Measurements from ENCODE around the gene BLTP2.

BLTP2 gene

GRCh38 chr17:28657756-28658155 is 12.8 kb upstream of the BLTP2 start:
- DNase-seq = no peak

DNA sequence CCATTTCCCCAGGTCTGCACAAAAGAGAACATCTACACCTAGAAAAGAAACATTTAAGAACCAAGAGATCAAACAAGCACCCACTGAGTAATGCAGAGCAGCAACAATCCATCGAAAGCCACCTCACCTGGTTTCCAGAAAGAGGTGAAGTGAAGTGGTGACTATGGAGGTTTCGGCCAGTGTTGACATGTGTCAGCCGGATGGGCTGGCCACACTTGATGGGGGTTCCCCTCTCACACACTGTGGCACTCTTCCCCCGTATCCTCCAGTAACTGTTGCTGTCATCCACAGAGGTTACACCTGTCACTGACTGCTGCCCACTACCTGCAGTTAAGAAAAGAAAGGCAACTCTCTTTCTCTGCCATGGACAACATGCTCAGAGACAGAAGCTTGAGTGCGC is 10.2 kb upstream of the BLTP2 start:
- no peak for DNase-seq
- in situ Hi-C loops (cut with MboI; ENCODE audit: low pct_unique_long_range_greater_than_20kb, low sequenced_read_pairs) = no loop called here

More at GRCh38 chr17:28657756-28658155, 12.8 kb upstream of the BLTP2 start:
- in situ Hi-C loops (cut with MboI; ENCODE audit: low pct_unique_long_range_greater_than_20kb, low sequenced_read_pairs) = no loop called here

GRCh38 chr17:28648698-28649097 is 3.7 kb upstream of the BLTP2 start:
- DNase-seq = no peak
- in situ Hi-C loops (cut with MboI; ENCODE audit: low pct_unique_long_range_greater_than_20kb, low sequenced_read_pairs) = no loop called here

- in situ Hi-C loops (cut with MboI; ENCODE audit: low pct_unique_long_range_greater_than_20kb, low sequenced_read_pairs) = no loop called here
Observed at GRCh38 chr17:28646039-28646754, 1.2 kb upstream of the BLTP2 start.

DNA sequence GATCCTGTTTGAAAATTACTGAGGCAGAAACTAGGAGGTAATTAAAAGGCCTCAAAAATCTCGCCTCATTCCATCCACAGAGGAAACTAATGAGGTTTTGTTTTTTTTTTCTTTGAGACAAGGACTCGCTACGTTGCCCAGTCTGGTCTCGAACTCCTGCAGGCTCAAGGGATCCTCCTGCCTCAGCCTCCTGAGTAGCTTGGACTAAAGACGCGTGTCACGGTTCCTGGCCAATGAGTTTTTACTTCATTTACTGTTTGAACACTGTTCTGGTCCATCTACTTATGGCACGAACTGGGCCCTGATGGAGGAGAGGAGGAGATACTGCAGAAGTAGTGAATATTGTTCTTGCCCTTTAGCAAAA is 600 bp upstream of the BLTP2 start:
- no peak for DNase-seq
- in situ Hi-C loops (cut with MboI; ENCODE audit: low pct_unique_long_range_greater_than_20kb, low sequenced_read_pairs) = no loop called here

More at GRCh38 chr17:28646039-28646754, 1.2 kb upstream of the BLTP2 start:
- peak; percentile 9 for DNase-seq

DNA sequence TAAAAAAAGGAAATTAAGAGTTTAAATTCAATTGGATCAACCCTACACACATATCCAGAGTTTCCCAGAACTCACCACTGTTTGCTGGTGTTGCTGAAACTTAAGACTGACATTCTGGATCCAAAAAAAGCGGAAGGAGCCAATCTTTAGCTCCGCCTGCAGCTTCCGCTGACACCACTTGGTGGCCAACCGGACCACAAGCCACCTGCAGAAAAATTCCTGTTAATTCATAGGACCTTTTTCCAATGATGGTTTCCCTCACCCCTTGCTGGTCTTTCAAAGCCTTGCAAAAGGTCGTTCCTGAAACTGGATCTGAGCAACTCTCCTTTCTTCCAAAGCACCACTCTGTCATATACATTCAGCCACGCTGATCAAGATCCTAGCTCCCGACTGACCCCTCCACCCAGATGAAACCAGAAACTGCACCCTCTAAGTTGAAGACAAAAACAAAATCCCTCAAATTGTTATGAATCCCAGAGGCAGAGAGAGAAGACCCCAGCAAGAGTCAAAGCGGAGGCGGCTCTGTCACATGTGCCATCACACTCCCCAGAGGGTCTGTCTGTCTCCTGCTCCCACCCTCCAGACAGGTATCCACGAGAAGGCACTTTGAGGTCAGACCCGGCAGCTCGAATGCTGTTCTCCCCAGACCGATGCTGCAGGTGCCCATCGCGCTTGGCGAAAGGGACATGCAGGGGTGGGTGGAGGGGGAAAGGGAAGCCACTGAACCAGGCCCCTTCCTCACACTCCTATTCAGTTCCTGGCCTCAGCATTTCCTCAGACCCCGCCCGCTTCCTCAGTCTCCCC is 773 bp downstream of the BLTP2 start:
- in situ Hi-C loops (cut with MboI; ENCODE audit: low pct_unique_long_range_greater_than_20kb, low sequenced_read_pairs) = no loop called here
- DNase-seq = peak; percentile 86

DNA sequence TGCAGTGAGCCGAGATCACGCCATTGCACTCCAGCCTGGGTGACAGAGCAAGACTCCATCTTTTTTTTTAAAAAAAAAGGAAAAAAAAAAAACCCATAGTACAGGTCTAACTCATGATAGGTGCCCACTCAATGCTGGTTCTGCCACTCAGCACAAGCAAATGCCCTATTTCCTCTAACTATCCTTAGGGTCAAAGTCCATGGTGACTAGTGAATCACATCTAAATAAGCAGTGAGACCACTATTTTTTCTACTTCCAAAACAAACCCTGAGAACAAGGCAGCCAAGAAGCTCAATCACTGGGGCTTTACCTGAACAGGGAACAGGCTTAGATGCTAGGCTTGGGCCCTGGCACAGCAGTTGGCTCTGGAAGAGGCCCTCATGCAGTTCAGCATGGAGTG is 3.4 kb downstream of the BLTP2 start:
- in situ Hi-C loops (cut with MboI; ENCODE audit: low pct_unique_long_range_greater_than_20kb, low sequenced_read_pairs) = no loop called here
- no peak for DNase-seq

DNA sequence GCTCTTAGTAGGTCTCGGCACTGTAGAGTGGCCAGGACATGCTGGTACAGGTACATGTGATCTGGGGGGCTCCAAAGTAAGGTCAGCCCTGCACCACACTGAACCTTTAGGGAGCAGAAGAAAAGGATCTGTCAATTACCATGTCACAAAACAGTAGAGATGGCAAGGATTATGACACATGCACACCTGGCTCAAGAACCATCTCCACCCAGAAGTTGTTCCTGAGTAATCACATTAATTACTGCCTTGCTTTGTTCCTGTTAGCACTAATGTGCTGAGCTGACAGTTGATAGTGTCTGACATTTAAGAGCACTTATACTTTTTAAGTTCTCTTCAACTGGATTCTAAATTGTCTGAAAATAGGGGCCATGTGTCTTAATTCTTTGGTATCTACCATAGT is 9.5 kb downstream of the BLTP2 start:
- in situ Hi-C loops (cut with MboI; ENCODE audit: low pct_unique_long_range_greater_than_20kb, low sequenced_read_pairs) = no loop called here
- no peak for DNase-seq

DNA sequence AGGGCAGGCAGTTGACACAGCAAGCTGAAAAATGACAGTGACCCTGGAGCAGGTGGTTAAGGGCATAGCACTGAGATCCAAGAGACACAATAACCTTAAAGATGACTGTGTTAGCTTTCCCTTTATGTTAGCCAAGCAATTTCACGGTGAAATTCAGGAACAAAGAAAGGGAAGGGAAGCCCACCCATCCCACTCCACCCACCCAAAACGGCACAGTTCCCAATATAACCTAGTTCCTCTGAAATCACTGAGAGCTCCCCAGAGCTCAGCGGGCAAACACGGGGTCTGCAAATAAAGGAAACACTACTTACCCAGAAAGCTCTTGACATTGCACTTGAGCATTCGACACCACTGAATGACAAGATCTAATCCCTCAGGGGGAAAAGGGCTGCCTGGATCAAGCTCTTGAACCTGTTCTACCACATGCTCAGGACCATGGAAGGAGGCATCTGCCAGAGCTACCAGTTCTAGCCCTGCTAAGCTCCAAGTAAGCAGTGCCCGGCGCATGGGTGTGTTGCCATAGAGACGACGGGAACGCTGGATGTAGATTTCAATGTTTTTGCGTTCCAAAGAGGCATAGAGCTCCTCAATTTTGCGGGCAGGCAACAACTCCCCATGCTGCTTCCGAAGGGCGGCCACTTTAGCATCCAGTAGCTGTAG is 10.6 kb downstream of the BLTP2 start:
- in situ Hi-C loops (cut with MboI; ENCODE audit: low pct_unique_long_range_greater_than_20kb, low sequenced_read_pairs) = no loop called here
- DNase-seq = no peak

GRCh38 chr17:28626818-28627217 is 18.1 kb downstream of the BLTP2 start:
- in situ Hi-C loops (cut with MboI; ENCODE audit: low pct_unique_long_range_greater_than_20kb, low sequenced_read_pairs) = no loop called here
- no peak for DNase-seq

DNA sequence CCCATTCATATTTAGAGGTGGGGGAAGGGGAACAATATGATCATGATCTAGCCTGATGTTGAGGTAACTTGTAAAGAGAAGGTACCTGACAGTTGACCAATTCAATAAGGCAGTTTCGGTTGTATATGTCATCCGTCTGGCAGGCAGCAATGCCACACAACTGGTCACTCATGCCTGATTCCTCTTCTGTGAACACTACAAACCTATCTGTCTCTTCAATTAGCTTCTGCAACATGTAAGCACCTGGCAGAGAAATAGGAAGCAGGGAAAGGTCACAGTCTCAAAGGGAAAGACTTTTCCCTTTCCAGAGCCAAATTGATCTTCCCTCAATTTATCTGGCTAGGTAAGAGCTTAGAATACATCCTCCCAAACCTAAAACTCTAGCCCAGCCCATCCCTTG is 20.8 kb downstream of the BLTP2 start:
- in situ Hi-C loops (cut with MboI; ENCODE audit: low pct_unique_long_range_greater_than_20kb, low sequenced_read_pairs) = no loop called here
- DNase-seq = no peak

DNA sequence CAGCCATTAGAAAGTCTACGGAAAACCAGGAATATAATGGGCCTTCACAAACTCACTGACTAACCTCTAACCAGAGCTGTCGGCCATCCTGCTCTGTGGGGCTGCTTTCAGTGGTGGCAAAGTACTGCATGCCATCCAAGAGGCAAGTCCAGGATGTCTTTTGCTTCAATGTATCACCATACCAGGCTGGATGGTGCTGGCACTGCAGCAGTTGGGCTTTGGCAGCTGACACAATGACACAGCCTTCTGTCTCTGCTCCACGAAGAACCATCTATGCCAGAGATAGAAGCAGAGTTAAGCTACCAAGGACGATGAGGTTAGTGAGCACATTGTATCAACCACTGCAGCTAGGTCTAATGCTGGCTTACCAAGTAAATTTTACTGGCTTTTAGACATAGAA is 21.3 kb downstream of the BLTP2 start:
- in situ Hi-C loops (cut with MboI; ENCODE audit: low pct_unique_long_range_greater_than_20kb, low sequenced_read_pairs) = no loop called here
- DNase-seq = no peak

- in situ Hi-C loops (cut with MboI; ENCODE audit: low pct_unique_long_range_greater_than_20kb, low sequenced_read_pairs) = no loop called here
- no peak for DNase-seq
Observed at GRCh38 chr17:28622186-28622585, 22.8 kb downstream of the BLTP2 start.

DNA sequence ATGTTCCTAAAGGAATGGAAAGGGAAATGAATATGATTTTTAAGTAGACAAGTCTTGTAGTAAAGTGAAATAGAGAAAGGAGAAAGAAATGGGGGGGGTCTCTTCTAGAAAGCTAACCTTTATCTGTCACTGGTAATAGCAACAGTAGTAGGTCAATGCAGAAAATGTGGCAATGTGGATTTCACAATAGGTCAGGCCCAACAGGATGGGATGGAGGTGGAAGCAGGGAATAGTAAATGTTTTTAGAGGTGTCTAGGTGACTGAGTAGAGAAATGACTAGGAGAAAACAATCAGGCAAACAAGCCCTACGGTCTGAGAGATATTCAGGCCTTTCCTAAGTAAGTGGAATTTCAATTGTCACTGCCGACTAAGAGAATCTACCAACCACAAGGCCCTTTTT is 24.9 kb downstream of the BLTP2 start:
- in situ Hi-C loops (cut with MboI; ENCODE audit: low pct_unique_long_range_greater_than_20kb, low sequenced_read_pairs) = no loop called here
- no peak for DNase-seq

DNA sequence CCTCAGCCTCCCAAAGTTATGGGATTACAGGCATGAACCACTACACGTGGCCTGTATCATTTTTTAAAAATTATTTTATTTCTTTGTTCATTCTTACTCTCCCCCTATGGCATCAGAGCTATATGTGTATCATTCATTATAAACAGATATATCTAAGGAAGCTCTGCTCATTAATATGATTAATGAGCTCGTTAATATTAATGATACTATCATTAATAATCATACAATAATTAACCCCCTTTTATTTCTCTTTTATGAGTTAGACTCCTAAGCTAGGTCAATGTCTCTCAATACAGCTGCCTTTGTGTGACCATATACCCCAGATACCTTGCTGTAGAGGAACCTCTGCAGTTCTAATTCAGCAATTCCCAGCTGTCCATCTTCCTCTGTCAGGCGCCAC is 26.5 kb downstream of the BLTP2 start:
- DNase-seq = no peak
- in situ Hi-C loops (cut with MboI; ENCODE audit: low pct_unique_long_range_greater_than_20kb, low sequenced_read_pairs) = no loop called here

GRCh38 chr17:28616281-28616680 is 28.7 kb downstream of the BLTP2 start:
- DNase-seq = no peak
- in situ Hi-C loops (cut with MboI; ENCODE audit: low pct_unique_long_range_greater_than_20kb, low sequenced_read_pairs) = no loop called here

DNA sequence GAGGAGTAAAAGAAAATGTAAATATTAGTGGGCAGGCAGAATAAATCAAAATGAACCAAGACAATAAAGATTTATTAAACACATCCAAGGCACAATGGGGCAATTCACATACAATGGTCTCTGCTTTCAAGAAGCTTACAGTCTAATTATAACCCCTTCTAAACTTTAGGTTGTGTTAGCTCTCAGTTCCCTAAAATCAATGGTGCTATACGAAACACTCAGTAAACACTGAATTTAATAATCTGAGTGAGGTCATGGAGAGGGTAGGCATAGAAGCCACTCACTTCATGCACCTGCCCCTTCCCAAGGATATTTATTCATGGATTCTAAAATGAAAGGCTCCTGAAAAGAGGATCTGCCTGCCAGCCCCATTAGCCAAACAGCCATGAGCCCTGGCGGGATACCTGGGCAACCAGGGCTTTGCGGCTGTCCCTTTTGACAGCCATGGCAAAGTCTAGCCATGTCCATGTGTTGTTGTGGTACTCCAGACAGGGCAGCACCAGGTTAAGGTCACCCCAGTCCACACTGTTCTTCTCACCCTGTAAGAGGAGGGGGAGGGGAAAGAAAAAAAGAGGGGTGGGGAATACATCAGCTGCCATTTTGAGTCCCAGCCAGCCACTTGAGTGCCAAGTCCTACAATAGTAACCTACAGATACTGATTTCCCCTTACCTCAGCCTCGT is 29.6 kb downstream of the BLTP2 start:
- in situ Hi-C loops (cut with MboI; ENCODE audit: low pct_unique_long_range_greater_than_20kb, low sequenced_read_pairs) = no loop called here
- DNase-seq = no peak

DNA sequence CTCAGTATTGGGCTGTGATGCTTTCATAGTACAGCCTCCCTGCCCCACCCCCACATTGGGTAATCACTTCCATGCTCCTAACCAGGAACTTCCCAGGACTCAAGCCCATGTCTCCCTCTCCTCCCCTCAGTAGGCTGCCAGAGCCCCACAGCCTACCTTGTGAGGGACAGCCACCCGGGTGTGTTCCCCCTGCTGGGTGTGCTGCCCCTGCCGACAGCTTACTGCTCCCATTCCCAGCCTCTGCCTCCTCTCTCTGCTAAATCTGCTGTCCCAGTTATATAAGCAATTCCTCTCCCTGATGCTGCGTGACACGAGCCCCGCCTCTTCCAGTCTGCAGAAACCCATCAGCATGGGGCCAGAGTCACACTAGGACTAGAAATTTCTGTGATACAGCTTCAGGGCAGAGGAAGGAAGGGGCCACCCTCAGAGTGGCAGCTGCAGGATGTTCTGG is 31.0 kb downstream of the BLTP2 start, which contains the start of gene RSKR:
TSS of gene RSKR (minus strand) at position 255 of the 451 bp plus-strand sequence. CDS start at position 231, 24 bp downstream.
- in situ Hi-C loops (cut with MboI; ENCODE audit: low pct_unique_long_range_greater_than_20kb, low sequenced_read_pairs) = no loop called here
- no peak for DNase-seq

Data from KBM-7 (cell line).